SK-N-SH (cell line): ENCODE measurements around the gene CPA1. TPM values are rescaled to one million over a fixed set of nuclear protein-coding genes. Genes with fewer than 3 reads are reported as not detected.

ENCODE experiments used
- CTCF ChIA-PET: fragments of 300-600, 350-600 bp; formaldehyde crosslinking; extraction: SDS; loops from one replicate; lab custom pipeline; 2021; lab: Yijun Ruan, JAX
- POLR2A ChIA-PET: fragments of 350-600 bp; sonication (Branson Sonifier 250); formaldehyde crosslinking; extraction: SDS; loops from one replicate; lab custom pipeline; 2020; ENCODE audit warnings: antibody characterized with exemption, inconsistent platforms; lab: Yijun Ruan, JAX
- DNase-seq: peaks from one replicate; pipeline ENCODE4 v3.0.0; 2012
- H2AFZ ChIP-seq: fragments of 200-600 bp; sonication (generic); 2 replicates; pipeline ENCODE4 v1.8.1; 2016; ENCODE audit warnings: antibody characterized with exemption, mild to moderate bottlenecking, low read depth
- H3F3A ChIP-seq: fragments of 200-600 bp; sonication (generic); replicated peaks from 2 replicates; pipeline ENCODE3; 2016; ENCODE audit warnings: antibody characterized with exemption, mild to moderate bottlenecking; ENCODE audit not compliant: insufficient read depth
- H3K27ac ChIP-seq, 2 experiments: fragments of 200-500 bp in 1 of 2; fragments of 200-600 bp in 1 of 2; sonication (Bioruptor generic) in 1 of 2; sonication (generic), shearing (Covaris generic) in 1 of 2; 2 replicates each; pipeline versions ENCODE4 v1.5.1 to v1.6.1; 2014 to 2016; ENCODE audit warnings: low read depth in 2 of 2, inconsistent platforms in 1 of 2, low read length in 1 of 2, mild to moderate bottlenecking in 1 of 2, mixed read lengths in 1 of 2
- H3K27me3 ChIP-seq: fragments of 200-600 bp; sonication (generic), shearing (Covaris generic); 2 replicates; pipeline ENCODE4 v1.6.1; 2016; ENCODE audit warnings: mixed run types; ENCODE audit not compliant: insufficient read depth
- H3K36me3 ChIP-seq, 2 experiments: fragments of 200-500 bp in 1 of 2; fragments of 200-600 bp in 1 of 2; sonication (Bioruptor generic) in 1 of 2; sonication (generic) in 1 of 2; replicated peaks in 1 of 2; 2 replicates each; pipeline versions ENCODE3 to v1.5.1; 2014 to 2016; ENCODE audit warnings: low read length in 1 of 2, mild to moderate bottlenecking in 1 of 2; ENCODE audit not compliant: insufficient read depth in 2 of 2, control insufficient read depth in 1 of 2
- H3K4me1 ChIP-seq, 2 experiments: fragments of 200-500 bp in 1 of 2; fragments of 200-600 bp in 1 of 2; sonication (Bioruptor generic) in 1 of 2; sonication (generic), shearing (Covaris generic) in 1 of 2; 2 replicates each; pipeline versions ENCODE4 v1.5.1 to v1.6.1; 2014 to 2016; ENCODE audit warnings: low read depth in 1 of 2, low read length in 1 of 2, mixed run types in 1 of 2; ENCODE audit not compliant: insufficient read depth in 2 of 2, control insufficient read depth in 1 of 2
- H3K4me2 ChIP-seq: fragments of 200-600 bp; sonication (generic), shearing (Covaris generic); 2 replicates; pipeline ENCODE4 v1.6.1; 2017; ENCODE audit warnings: mixed run types
- H3K4me3 ChIP-seq, 2 experiments: fragments of 200-500 bp in 1 of 2; fragments of 200-600 bp in 1 of 2; sonication (Bioruptor generic) in 1 of 2; sonication (generic), shearing (Covaris generic) in 1 of 2; 2 replicates each; pipeline versions ENCODE4 v1.5.1 to v1.8.1; 2014 to 2016; ENCODE audit warnings: low read depth in 2 of 2, inconsistent platforms in 1 of 2, low read length in 1 of 2, mild to moderate bottlenecking in 1 of 2, mixed read lengths in 1 of 2, moderate library complexity in 1 of 2
- H3K79me2 ChIP-seq: fragments of 200-600 bp; sonication (generic); 2 replicates; pipeline ENCODE4 v1.8.1; 2017; ENCODE audit warnings: mild to moderate bottlenecking; ENCODE audit not compliant: insufficient read depth
- H3K9ac ChIP-seq: fragments of 200-600 bp; sonication (generic); 2 replicates; pipeline ENCODE4 v1.6.1; 2017; ENCODE audit warnings: mixed run types
- H3K9me2 ChIP-seq: fragments of 200-600 bp; sonication (generic); 2 replicates; pipeline ENCODE4 v1.6.1; 2017; ENCODE audit warnings: mixed run types
- H3K9me3 ChIP-seq: fragments of 200-600 bp; sonication (generic); 2 replicates; pipeline ENCODE4 v1.6.1; 2017; ENCODE audit warnings: mixed run types, mild to moderate bottlenecking, moderate library complexity
- H4K20me1 ChIP-seq: fragments of 200-600 bp; sonication (generic); 2 replicates; pipeline ENCODE4 v1.6.1; 2017; ENCODE audit warnings: mild to moderate bottlenecking, mixed run types; ENCODE audit not compliant: insufficient read depth
- CHD2 ChIP-seq: fragments of 150-350 bp; IDR thresholded peaks from 2 replicates; pipeline ENCODE4 v1.6.1; 2018; ENCODE audit warnings: low read length; ENCODE audit not compliant: partially characterized antibody
- ELF1 ChIP-seq: IDR thresholded peaks from 2 replicates; pipeline ENCODE4 v1.4.0; 2012
- EZH2phosphoT487 ChIP-seq: fragments of 200-600 bp; sonication (generic); IDR thresholded peaks from 2 replicates; pipeline ENCODE4 v1.6.1; 2017; ENCODE audit warnings: low read depth, mixed run types, mild to moderate bottlenecking, antibody characterized with exemption, moderate library complexity, borderline replicate concordance
- FOSL2 ChIP-seq: IDR thresholded peaks from 2 replicates; pipeline ENCODE4 v1.4.0; 2012; ENCODE audit warnings: low read depth, mild to moderate bottlenecking, moderate library complexity, borderline replicate concordance
- FOXJ3 ChIP-seq: sonication (generic); formaldehyde crosslinking; IDR thresholded peaks from 2 replicates; pipeline ENCODE4 v1.5.1; 2020; ENCODE audit warnings: mild to moderate bottlenecking, missing genetic modification reagents
- FOXM1 ChIP-seq: IDR thresholded peaks from 2 replicates; pipeline ENCODE4 v1.4.0; 2012; ENCODE audit warnings: low read depth, mild to moderate bottlenecking
- MEF2A ChIP-seq: IDR thresholded peaks from 2 replicates; pipeline ENCODE4 v1.4.0; 2012; ENCODE audit warnings: low read depth, borderline replicate concordance
- MXI1 ChIP-seq: IDR thresholded peaks from 2 replicates; pipeline ENCODE4 v1.6.1; 2012; ENCODE audit warnings: mild to moderate bottlenecking, low read depth, low read length, improper control_type of control experiment
- NFIC ChIP-seq: IDR thresholded peaks from 2 replicates; pipeline ENCODE4 v1.4.0; 2012; ENCODE audit warnings: borderline replicate concordance
- POLR2AphosphoS5 ChIP-seq: IDR thresholded peaks from 2 replicates; pipeline ENCODE4 v1.6.1; 2012; ENCODE audit warnings: low read depth, low read length
- RAD21 ChIP-seq: IDR thresholded peaks from 2 replicates; pipeline ENCODE4 v1.6.1; 2012; ENCODE audit warnings: mild to moderate bottlenecking, low read length
- RFX5 ChIP-seq: IDR thresholded peaks from 2 replicates; pipeline ENCODE4 v1.6.1; 2012; ENCODE audit warnings: mild to moderate bottlenecking, improper control_type of control experiment, low read length
- SIN3A ChIP-seq: IDR thresholded peaks from 2 replicates; pipeline ENCODE4 v1.6.1; 2012; ENCODE audit warnings: low read depth, mild to moderate bottlenecking, low read length, moderate library complexity, borderline replicate concordance
- SMC3 ChIP-seq: IDR thresholded peaks from 2 replicates; pipeline ENCODE4 v1.6.1; 2012; ENCODE audit warnings: low read depth, low read length, improper control_type of control experiment
- TAF1 ChIP-seq: IDR thresholded peaks from 2 replicates; pipeline ENCODE4 v1.6.1; 2012; ENCODE audit warnings: low read depth, mild to moderate bottlenecking, low read length, moderate library complexity, borderline replicate concordance
- TCF12 ChIP-seq: IDR thresholded peaks from 2 replicates; pipeline ENCODE4 v1.4.0; 2012
- TEAD4 ChIP-seq: IDR thresholded peaks from 2 replicates; pipeline ENCODE4 v1.4.0; 2012; ENCODE audit warnings: mild to moderate bottlenecking, borderline replicate concordance; ENCODE audit not compliant: insufficient read depth
- WGBS: methylation state at CpG from one replicate; pipeline ENCODE4 v1.1.6; 2017; ENCODE audit warnings: low lambda C conversion rate; 5-methylcytosine and 5-hydroxymethylcytosine counted together
- polyA plus RNA-seq, 3 experiments: library from polyadenylated mRNA; depleted of rRNA; stranded (reverse); fragments of >200 nt; gene quantifications; 2 replicates each; pipeline ENCODE4 v1.2.3, GENCODE V29; 2012
- TF ChIP-seq, protein P1 (sequence below): fragments of 200-600 bp; sonication (generic); IDR thresholded peaks from 2 replicates; pipeline ENCODE4 v1.6.1; 2017; ENCODE audit warnings: antibody characterized with exemption, mild to moderate bottlenecking, moderate library complexity
- TF ChIP-seq, protein P2 (sequence below): IDR thresholded peaks from 2 replicates; pipeline ENCODE4 v1.4.0; 2012; ENCODE audit warnings: low read depth
- TF ChIP-seq, protein P3 (sequence below): IDR thresholded peaks from 2 replicates; pipeline ENCODE4 v1.4.0; 2012; ENCODE audit warnings: low read depth, borderline replicate concordance

CPA1 gene
- polyA plus RNA-seq, 1 of the 3 experiments (the other 2 are of a cell fraction): 0.05 TPM

DNA sequence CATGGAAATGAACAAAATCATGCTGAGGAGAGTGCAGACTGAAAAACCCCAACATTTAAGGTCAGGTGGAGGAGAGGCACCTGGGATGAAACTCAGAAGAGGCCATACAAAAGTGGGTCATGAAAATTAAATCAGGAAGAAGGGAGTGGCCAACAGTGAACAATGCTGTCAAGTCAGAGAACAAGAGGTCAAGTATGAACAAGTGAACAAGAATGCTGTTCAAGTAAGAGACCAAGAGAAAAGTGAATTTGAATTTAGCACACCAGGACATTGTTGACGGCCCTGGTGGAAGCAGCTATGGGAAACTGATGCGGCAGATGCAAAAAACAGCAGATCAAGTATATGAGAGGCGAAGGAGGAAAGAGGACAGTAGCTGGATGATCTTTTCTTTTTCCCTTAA, 52.6 kb downstream of the CPA1 start:
- Histone ChIP-seq H2AFZ (no peak overlapping the region), H3K9me2 (no peaks in the 10 kb centered on the region), H3K36me3 (peaks cover 0 to 5% of the 10 kb centered on the region in 2 experiments), H3K4me2 (no peak overlapping the region), H3K9me3 (no peaks in the 10 kb centered on the region), H3K9ac (no peak overlapping the region), H3K4me3 (no peak overlapping the region), H3K27ac (no peak overlapping the region), H3F3A (no peaks in the 10 kb centered on the region), H4K20me1 (no peaks in the 10 kb centered on the region), H3K4me1 (peaks cover 9 to 18% of the 10 kb centered on the region in 2 experiments; a peak in 3 of 4 replicates), H3K27me3 (no peaks in the 10 kb centered on the region), H3K79me2 (no peaks in the 10 kb centered on the region)
- WGBS: 89% methylated on average over 3 of the region's 3 CpGs
- TF ChIP-seq EZH2phosphoT487: no peak
- no peak for TF ChIP-seq SMC3
- no peak for TF ChIP-seq RAD21
- no peak for TF ChIP-seq CHD2
- TF ChIP-seq, protein P1, sequence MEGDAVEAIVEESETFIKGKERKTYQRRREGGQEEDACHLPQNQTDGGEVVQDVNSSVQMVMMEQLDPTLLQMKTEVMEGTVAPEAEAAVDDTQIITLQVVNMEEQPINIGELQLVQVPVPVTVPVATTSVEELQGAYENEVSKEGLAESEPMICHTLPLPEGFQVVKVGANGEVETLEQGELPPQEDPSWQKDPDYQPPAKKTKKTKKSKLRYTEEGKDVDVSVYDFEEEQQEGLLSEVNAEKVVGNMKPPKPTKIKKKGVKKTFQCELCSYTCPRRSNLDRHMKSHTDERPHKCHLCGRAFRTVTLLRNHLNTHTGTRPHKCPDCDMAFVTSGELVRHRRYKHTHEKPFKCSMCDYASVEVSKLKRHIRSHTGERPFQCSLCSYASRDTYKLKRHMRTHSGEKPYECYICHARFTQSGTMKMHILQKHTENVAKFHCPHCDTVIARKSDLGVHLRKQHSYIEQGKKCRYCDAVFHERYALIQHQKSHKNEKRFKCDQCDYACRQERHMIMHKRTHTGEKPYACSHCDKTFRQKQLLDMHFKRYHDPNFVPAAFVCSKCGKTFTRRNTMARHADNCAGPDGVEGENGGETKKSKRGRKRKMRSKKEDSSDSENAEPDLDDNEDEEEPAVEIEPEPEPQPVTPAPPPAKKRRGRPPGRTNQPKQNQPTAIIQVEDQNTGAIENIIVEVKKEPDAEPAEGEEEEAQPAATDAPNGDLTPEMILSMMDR: no peak
- no peak for TF ChIP-seq MEF2A
- TF ChIP-seq TAF1: no peak
- no peak for TF ChIP-seq MXI1
- TF ChIP-seq, protein P2, sequence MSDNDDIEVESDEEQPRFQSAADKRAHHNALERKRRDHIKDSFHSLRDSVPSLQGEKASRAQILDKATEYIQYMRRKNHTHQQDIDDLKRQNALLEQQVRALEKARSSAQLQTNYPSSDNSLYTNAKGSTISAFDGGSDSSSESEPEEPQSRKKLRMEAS: no peak
- TF ChIP-seq FOXJ3 (CRISPR knock-in tag): no peak
- no peak for TF ChIP-seq ELF1
- TF ChIP-seq SIN3A: no peak
- no peak for TF ChIP-seq NFIC
- no peak for TF ChIP-seq POLR2AphosphoS5
- no peak for TF ChIP-seq RFX5
- no peak for TF ChIP-seq FOXM1
- no peak for TF ChIP-seq TEAD4
- TF ChIP-seq, protein P3, sequence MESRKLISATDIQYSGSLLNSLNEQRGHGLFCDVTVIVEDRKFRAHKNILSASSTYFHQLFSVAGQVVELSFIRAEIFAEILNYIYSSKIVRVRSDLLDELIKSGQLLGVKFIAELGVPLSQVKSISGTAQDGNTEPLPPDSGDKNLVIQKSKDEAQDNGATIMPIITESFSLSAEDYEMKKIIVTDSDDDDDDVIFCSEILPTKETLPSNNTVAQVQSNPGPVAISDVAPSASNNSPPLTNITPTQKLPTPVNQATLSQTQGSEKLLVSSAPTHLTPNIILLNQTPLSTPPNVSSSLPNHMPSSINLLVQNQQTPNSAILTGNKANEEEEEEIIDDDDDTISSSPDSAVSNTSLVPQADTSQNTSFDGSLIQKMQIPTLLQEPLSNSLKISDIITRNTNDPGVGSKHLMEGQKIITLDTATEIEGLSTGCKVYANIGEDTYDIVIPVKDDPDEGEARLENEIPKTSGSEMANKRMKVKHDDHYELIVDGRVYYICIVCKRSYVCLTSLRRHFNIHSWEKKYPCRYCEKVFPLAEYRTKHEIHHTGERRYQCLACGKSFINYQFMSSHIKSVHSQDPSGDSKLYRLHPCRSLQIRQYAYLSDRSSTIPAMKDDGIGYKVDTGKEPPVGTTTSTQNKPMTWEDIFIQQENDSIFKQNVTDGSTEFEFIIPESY: no peak
- TF ChIP-seq FOSL2: no peak
- no peak for TF ChIP-seq TCF12
- ChIA-PET CTCF (no interaction called here), POLR2A (no interaction called here)
- DNase-seq: no peak
